Measurements from ENCODE around the gene NID1.

The NID1 gene

GRCh38 chr1:235938709-235939479 is 126.0 kb downstream of the NID1 start:
- H3K4me3 ChIP-seq (ENCODE audit: low read depth, low read length) = no peak overlapping the region
- no peak for TF ChIP-seq CTCF (IDR thresholded peaks at IDR 0.05; ENCODE audit: borderline replicate concordance, insufficient read depth, low read depth, low read length)

- no peak for TF ChIP-seq CTCF (IDR thresholded peaks at IDR 0.05; ENCODE audit: borderline replicate concordance, insufficient read depth, low read depth, low read length)
Measured at GRCh38 chr1:235937123-235937522, 127.8 kb downstream of the NID1 start.

DNA sequence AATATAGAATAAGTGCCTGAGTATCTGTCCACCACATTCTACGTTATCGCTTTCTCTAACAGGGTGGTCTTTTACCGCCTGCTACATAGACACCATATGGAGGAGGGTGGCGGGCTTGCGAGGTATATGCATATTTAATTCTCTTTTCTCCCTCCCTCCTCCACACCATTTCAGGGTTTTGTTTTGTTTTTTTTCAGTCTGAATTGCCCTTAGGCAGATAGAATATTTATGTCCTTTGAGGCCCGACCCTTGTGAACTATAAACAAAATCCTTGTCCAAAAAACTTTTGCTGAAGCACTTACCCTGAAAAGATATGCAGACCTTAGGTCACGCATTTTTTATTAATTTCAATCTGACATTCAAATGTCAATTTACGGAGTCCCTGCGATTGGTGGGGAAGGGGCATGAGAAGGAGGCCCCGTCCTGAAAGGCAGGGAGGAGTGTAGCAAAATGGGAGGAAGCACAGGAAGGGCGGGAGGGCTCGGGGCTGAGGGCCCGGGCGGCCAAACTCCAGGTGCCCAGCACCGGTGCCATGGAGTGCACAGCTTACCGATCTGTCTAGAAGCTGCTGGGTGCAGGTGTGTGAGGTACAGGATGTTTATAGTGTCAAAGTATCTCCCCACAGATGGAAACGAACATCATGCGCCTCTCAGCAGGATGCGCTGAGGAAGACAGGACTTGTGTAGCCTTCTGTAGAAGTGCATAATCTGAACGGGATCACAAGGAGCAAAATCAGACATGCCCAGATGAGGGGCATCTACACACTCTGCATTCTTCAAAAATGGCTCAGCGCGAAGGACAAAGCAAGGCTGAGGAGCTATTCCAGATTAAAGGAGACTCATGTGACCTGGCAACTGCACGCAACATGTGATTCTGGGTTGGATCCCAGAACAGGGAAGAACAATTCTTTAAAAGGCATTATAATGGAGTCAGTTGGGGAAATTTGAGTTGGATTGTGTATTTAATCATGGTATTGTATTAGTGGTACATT is 129.4 kb downstream of the NID1 start:
- TF ChIP-seq CTCF (IDR thresholded peaks at IDR 0.05; ENCODE audit: borderline replicate concordance, insufficient read depth, low read depth, low read length) = no peak
- H3K4me3 ChIP-seq (ENCODE audit: low read depth, low read length) = no peak overlapping the region

More at GRCh38 chr1:235937123-235937522, 127.8 kb downstream of the NID1 start:
- no peak overlapping the region for H3K4me3 ChIP-seq (ENCODE audit: low read depth, low read length)

- H3K4me3 ChIP-seq (ENCODE audit: low read depth, low read length) = no peak overlapping the region
- no peak for TF ChIP-seq CTCF (IDR thresholded peaks at IDR 0.05; ENCODE audit: borderline replicate concordance, insufficient read depth, low read depth, low read length)
Measured at GRCh38 chr1:235933766-235934116, 131.1 kb downstream of the NID1 start.

GRCh38 chr1:235933017-235933765 is 131.7 kb downstream of the NID1 start:
- no peak overlapping the region for H3K4me3 ChIP-seq (ENCODE audit: low read depth, low read length)
- TF ChIP-seq CTCF (IDR thresholded peaks at IDR 0.05; ENCODE audit: borderline replicate concordance, insufficient read depth, low read depth, low read length) = no peak

GRCh38 chr1:235932090-235932510 is 132.8 kb downstream of the NID1 start:
- H3K4me3 ChIP-seq (ENCODE audit: low read depth, low read length) = no peak overlapping the region
- TF ChIP-seq CTCF (IDR thresholded peaks at IDR 0.05; ENCODE audit: borderline replicate concordance, insufficient read depth, low read depth, low read length) = no peak

Measured in GM12875 (cell line).